ENCODE results near the gene TMEM270.
"Not testable (repeated sequence)": the region's sequence is repeated elsewhere in the genome, so short reads cannot be mapped to it uniquely, and the experiment has no call there.

TMEM270 gene

GRCh38 chr7:73861305-73861704 is 346 bp downstream of the TMEM270 start:
- no peak for DNase-seq (ENCODE audit: low read depth)

- no peak for DNase-seq (ENCODE audit: low read depth)
Measured at GRCh38 chr7:73864981-73865711, 4.2 kb downstream of the TMEM270 start.

- DNase-seq (ENCODE audit: low read depth) = no peak
Measured at GRCh38 chr7:73865738-73866445, 4.9 kb downstream of the TMEM270 start.

GRCh38 chr7:73866446-73866767 is 5.4 kb downstream of the TMEM270 start:
- no peak for DNase-seq (ENCODE audit: low read depth)

GRCh38 chr7:73869011-73869798 is 8.2 kb downstream of the TMEM270 start:
- DNase-seq (ENCODE audit: low read depth) = no peak

GRCh38 chr7:73870041-73870492 is 9.1 kb downstream of the TMEM270 start:
- DNase-seq (ENCODE audit: low read depth) = no peak

- DNase-seq (ENCODE audit: low read depth) = no peak
Measured at GRCh38 chr7:73871163-73872011, 10.4 kb downstream of the TMEM270 start.

- no peak for DNase-seq (ENCODE audit: low read depth)
Measured at GRCh38 chr7:73872056-73872908, 11.3 kb downstream of the TMEM270 start.

- DNase-seq (ENCODE audit: low read depth) = no peak
Measured at GRCh38 chr7:73876361-73876760, 15.4 kb downstream of the TMEM270 start.

- DNase-seq (ENCODE audit: low read depth) = no peak
Measured at GRCh38 chr7:73876973-73877372, 16.0 kb downstream of the TMEM270 start.

GRCh38 chr7:73879977-73880681 is 19.2 kb downstream of the TMEM270 start:
- no peak for DNase-seq (ENCODE audit: low read depth)

- DNase-seq (ENCODE audit: low read depth) = no peak
Measured at GRCh38 chr7:73880755-73881328, 19.9 kb downstream of the TMEM270 start.

GRCh38 chr7:73881352-73882046 is 20.5 kb downstream of the TMEM270 start:
- DNase-seq (ENCODE audit: low read depth) = no peak

GRCh38 chr7:73882047-73882402 is 21.1 kb downstream of the TMEM270 start:
- no peak for DNase-seq (ENCODE audit: low read depth)

- not testable (repeated sequence) for DNase-seq (ENCODE audit: low read depth)
Measured at GRCh38 chr7:73884867-73885422, 24.0 kb downstream of the TMEM270 start.

GRCh38 chr7:73885433-73885974 is 24.5 kb downstream of the TMEM270 start:
- DNase-seq (ENCODE audit: low read depth) = no peak

GRCh38 chr7:73885975-73886798 is 25.2 kb downstream of the TMEM270 start:
- DNase-seq (ENCODE audit: low read depth) = no peak

- no peak for DNase-seq (ENCODE audit: low read depth)
Measured at GRCh38 chr7:73887762-73888161, 26.8 kb downstream of the TMEM270 start.
